IPS-18c (cell line): ENCODE data around the gene CLTCL1.

Experiments used
- H3K4me3 ChIP-seq: 2 replicates; pipeline ENCODE4 v1.7.0; 2013; ENCODE audit warnings: low read depth, mild to moderate bottlenecking, low read length, moderate library complexity; ENCODE audit not compliant: insufficient read depth
- H3K9me3 ChIP-seq: one replicate; pipeline ENCODE4 v1.6.1; 2013; ENCODE audit warnings: mild to moderate bottlenecking, low read length, moderate library complexity; ENCODE audit not compliant: control insufficient read depth, insufficient read depth

Gene CLTCL1

DNA sequence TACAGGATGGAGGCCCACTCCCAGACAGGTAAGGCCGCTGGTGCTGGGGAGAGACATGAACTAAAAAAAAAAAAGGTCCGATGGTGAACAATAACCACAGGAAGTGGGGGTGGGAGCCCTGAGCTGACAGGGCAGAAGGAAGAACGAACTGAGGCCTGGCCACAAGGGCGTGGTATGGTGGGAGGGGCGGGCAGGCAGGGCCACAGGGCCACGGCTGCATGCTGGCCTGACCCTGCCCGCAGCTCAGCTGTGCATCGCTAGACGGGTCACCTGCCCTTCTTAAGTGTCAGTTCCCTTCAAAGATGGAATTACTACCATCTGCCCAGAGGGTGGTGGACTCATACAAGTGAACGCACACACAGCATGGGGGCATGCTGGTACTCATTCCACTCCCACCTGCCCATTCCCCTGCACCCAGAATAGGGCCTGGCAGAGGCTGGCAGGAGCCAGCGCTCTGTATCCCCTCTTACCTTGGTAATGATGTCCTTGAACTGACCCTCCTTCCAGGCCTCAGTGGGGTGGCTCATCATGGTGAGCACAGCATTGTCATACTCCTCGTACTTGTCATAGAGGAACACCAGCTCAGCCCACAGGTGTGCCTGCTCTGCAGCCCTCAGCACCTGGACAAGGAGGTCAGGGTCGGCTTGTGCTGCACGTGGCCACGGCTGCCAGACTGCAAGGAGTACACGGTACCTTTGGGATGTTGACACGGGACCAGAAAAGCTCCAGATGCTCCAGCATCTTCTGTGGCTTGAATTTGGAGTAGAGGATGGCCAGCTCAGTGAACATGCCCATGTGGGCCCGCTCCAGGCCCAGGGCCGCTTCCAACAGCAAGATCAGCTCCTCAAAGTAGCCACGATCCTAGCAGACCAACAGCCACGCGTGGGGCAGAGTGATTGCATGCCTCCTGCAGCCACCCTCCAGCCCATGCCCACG is 95.5 kb downstream of the CLTCL1 start:
- Histone ChIP-seq H3K4me3 (no peak overlapping the region), H3K9me3 (no peaks in the 10 kb centered on the region)

DNA sequence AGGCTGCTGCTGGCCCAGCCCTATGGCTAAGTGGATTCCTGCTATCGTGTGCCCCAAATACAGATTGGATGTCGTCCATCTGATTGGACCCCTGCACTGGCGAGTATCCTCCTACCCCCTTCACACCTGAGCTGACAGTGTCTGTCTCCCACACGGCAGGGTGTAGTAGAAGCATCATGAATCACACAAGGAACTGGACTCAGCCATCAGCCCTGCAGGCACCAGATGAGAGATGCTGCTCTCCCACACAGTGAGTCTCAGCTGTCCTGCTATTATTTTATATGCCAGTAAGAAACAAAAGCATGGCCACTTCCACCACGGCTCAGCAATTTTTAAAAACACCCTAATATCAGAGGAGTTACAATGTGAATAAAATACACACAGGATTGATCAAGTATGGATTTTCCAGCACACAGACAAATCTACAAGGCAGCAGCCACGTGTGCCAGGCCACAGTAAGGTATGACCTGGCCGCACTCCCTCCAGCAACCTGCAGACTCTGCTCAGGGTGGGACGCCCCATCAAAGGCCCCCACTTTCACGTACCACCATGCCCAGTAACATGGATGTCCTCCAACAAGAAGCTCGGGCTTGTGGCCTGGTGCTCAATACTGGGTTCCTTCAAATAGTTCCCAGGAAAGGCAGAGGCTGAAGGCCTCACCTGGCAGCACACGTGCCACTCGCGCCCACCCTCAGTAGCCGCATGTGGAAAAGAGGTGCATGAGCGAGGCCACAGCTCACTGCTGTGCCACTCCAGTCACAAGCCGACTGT is 96.6 kb downstream of the CLTCL1 start:
- H3K9me3 ChIP-seq: no peaks in the 10 kb centered on the region
- no peak overlapping the region for H3K4me3 ChIP-seq

DNA sequence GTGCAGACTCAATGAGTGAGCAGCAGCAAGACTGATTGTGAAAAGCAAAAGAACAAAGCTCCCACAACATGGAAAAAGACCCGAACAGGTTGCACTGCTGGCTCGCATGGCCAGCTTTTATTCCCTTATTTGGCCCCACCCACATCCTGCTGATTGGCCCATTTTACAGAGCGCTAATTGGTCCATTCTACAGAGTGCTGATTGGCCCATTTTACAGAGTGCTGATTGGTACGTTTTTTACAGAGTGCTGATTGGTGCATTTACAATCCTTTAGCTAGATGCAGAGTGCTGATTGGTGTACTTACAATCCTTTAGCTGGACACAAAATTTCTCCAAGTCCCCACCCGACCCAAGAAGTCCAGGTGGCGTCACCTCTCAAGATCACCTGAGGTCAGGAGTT is 97.6 kb downstream of the CLTCL1 start:
- H3K4me3 ChIP-seq: no peak overlapping the region

DNA sequence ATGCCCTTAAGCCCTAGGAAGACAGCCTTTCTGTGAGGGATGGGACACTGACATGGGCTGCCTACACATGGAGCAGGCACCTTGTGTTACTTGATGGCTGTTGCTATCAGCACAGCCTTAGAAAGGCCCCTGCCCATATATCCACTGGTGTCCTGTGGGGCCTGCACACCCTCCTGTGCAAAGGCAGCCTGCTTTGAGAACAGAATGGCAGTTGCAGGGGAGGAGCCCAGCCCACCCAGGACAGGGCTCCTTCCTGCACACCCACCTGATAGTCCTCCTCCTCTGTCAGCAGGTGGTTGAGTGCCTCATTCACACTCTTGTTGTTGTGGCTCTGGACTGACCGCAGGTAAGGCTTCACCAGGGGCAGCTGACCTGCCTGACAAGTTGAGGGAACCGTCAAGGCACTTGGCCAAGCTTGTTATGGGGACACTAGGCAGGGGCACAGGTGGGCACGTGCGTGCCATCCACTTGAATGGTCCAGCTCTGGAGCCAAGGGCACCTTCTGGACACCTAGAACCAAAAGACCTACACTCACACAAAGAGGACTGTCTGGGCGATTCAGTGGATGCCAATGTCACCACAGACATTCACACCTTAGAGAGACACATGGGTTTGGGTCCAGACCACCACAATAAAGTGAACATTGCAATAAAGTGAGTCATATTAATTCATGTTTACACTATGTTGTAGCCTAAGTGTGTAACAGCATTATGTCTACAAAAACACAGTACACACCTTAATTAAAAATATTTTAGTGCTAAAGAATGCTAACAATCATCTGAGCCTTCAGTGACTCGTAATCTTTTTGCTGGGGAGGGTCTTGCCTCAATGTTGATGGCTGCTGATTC is 103.6 kb downstream of the CLTCL1 start:
- Histone ChIP-seq H3K9me3 (no peaks in the 10 kb centered on the region), H3K4me3 (no peak overlapping the region)

More for the DNA sequence above, 97.6 kb downstream of the CLTCL1 start:
- H3K9me3 ChIP-seq: no peaks in the 10 kb centered on the region

DNA sequence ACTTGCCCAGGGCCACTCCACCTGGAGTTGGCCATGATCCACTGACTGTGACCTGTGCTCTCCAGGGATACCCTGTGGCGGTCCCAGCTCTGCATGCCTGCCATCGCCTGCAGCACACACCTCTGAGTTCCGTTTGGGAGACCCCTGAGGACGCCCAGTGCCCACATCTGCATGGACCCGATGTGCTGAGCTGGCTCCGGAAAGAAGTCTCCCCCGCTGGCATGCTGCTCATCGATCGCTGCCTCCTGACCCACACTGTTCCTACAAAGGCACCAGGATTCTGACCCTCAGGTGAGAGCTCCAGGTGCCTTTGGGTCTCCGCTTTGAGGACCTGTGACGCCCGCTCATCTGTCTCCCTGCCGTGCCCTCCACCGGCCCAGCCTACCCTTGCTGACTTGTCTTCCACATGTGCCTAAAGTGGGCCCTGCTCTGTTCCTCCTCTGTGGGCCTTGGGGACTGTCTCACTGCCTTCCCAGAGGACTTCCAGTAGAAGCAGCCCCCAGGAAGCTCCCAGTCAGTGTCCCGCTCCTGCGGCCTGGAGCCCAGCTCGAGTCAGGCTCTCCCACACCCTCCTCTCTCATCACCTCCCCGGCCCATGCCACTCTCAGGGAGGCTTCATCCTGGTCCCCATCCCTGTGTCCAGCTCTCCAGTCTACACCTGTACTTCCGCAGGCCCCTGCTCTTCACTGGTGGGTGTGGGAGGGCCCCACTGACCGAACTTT is 107.1 kb downstream of the CLTCL1 start:
- H3K4me3 ChIP-seq: no peak overlapping the region
- no peaks in the 10 kb centered on the region for H3K9me3 ChIP-seq

DNA sequence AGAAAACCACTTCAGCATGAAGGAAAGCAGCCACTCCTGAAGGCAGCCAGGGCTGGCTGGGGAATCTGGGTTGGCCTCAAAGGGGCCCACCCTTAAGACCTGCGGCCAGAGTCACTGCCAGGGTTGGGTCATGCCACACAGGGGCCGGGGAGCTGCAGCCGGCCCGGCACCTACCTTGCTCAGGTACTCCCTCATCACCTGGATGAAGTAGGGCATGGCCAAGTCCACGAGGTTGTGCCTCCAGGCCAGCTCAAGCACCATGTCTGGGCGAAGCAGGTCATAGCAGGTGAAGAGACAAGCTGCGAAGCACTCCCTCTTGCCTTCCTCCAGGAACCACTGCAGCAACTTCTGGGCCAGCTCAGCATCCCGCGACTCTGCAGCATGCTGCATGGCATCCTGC is 108.3 kb downstream of the CLTCL1 start:
- Histone ChIP-seq H3K4me3 (no peak overlapping the region), H3K9me3 (no peaks in the 10 kb centered on the region)

DNA sequence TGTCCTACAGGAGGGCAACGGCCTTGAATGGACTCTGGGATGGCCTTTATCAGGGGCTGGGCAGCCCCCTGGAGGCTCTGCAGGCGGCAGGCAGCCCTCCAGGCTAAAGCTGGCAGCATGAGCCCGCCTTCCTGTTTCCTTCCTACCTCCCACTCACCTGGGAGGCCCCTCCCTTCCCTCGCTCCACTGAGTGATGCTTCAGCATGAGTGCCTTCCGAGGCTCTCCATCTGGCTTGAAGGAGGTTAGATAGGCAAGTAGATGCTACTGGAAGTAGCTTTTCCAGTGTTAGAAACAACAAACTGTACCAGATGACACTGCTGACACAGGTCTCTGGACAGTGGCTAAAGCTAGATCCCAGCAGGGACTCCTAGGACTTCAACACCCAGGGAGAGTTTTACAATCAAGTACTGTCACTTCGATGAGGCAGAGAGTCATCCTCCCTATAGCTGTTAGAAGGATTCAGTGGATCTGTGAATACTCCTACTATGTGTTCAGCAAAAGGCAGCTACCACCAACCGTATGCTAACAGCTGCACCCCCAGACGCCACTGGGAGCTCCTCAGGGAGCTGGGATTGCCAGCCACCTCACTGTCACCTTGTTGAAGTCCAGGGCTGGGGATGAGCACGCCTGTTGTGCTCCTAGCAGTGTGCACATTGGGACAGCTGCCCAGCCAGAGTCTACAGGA is 108.9 kb downstream of the CLTCL1 start:
- H3K9me3 ChIP-seq: no peaks in the 10 kb centered on the region
- H3K4me3 ChIP-seq: no peak overlapping the region

DNA sequence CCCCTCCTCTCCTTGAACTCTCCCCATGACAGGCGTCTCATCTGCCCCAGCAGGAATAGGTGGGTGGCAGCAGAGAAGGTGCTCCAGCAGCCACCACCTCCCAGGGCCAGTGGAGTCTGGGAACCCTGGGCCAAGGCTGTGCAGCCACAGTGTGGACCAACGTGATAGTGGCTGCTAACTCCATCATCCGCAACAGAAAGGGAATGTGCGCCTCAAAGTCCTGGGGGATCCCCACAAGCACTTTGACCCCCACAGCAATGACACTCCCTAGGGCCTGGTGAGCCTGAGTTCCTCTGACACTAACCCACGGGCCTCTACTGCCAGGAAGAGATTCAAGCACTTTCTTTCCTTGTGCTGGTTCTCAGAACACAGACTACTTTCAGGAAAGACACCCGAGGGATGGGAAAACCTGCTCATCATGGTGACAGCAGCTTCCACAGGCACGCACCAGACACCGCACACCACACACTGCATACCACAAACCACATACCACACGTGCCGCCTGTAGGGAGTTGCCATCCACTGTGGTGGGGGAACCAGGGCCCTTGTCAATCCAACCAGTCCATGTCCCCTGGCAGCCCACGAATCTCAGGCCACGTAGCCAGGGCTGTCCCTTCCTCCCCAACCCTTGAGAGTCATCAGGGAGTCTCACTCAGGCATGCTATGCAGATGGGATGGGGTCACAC is 109.6 kb downstream of the CLTCL1 start:
- H3K9me3 ChIP-seq: no peaks in the 10 kb centered on the region
- H3K4me3 ChIP-seq: no peak overlapping the region

DNA sequence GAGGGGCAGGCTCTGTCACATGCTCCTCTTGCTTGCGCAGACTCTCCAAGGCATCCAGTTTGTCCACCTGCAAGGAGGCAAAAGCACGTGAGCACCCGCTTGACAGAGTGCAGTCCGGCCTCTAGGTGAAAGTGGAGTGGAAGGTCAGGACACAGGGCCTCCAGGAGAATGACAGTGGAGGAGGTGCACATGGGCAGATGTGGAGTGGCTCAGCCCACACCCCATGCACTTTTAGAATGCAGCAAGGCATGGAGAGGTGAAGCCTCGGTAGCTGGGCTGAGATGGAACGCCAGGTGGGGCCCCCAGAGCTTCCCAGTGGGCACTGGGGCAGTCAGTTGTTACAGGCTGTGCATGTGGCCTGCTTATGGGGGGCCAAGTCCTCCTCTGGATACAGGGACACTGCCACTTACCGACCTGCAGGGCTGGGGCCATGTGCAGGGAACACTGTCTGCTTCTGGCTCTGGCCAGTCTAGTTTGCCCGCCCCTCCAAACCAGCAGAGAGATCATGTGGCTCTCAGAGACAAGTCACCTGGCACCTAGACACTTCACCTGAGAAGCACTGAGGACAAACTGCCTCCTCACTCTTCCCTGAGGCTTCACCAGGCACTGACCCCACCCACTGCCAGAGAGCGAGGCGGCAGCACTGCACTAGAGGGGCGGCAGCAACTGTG is 110.6 kb downstream of the CLTCL1 start:
- Histone ChIP-seq H3K4me3 (no peak overlapping the region), H3K9me3 (no peaks in the 10 kb centered on the region)

DNA sequence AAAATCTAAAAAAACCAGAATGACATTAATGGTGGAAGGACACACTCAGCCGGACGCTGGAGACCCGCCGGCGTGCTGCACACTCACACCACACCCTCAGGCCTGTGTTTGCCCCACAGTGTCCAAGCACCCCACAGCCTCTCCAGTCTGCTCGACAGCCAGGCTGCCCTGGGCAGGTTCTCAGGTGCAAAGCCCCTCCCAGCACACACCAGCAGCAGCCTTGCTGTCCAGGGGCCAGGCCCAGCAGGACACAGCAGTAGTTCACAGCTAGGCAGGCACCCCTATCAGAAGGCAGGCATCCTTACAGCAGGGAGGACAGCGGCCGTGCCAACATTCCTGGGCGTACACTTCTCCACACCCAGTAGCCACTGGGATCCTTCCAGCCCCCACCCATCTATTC is 111.3 kb downstream of the CLTCL1 start:
- Histone ChIP-seq H3K4me3 (no peak overlapping the region), H3K9me3 (no peaks in the 10 kb centered on the region)

DNA sequence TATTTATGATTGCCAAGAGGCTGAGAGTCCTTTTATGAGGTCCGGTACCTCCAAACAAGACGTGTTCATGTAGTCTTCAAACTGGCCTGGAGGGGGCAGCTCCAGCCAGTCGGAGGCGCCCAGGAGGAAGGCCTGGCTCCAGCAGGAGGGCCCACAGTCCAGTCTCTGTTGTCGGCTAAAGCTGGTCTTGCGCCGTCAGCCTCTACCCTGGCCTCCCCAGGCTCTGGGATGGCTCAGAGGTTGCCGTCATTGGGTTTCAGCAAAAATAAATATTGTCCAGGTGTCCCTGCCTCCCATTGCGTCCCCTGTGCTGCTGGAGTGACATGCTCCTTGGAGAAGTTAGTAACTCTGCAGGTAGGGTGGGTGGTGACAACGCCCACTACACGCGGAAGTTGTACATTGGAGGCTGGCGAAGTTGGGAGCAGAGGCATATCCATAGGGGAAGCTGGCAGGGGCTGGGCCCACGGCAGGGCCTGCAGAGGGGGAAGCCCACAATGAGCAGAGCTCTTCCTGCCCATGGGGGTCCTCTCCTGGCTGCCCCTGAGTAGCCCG is 111.9 kb downstream of the CLTCL1 start:
- peak overlapping the region; percentile 76; the same call in 1 of the 2 replicates for H3K4me3 ChIP-seq

DNA sequence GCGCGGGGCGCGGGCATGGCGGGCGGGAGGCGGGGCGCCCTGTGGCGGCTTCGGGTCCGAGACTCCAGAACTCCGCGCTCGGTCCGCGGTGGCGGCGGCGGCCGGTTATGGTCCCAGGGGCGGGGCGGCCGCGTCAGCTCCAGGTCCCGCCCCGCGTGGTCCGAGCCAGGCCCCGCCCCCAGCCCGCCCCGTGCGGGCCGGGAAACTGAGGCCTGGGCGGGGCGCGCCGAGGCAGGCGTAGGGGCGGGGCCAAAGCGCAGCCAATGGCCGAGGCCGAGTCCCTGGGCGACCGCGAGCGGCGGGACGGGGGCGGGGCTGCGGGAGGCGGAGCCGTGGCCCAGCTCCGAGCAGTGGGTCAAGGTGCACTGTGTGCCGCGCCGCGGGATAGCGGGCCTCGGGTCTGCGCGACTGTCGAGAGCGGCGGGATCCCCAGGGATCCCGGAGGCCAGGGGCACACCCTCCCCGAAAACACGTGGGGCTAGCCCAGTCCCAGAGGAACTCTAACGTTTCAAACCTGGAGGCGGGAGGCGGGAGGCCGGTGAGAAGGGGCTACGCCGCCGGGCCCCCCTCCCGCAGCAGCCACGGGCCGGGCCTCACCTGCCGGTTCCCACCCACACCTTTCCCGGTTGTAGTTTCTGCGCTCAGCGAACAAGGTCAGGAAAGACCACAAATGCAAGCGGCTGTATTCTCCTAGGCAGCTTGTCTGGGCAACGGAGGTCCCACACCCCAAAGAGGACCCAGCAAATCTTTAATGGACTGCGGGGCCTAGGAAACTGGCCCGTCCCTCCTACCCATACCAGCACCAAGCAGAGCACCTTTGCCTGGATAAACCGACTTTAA is 112.6 kb downstream of the CLTCL1 start, which contains the start of gene SLC25A1:
Gene SLC25A1 (minus strand): TSS at position 80 of the 840 bp plus-strand sequence. CDS start 63 bp downstream, at position 17.
- no peaks in the 10 kb centered on the region for H3K9me3 ChIP-seq
- H3K4me3 ChIP-seq: peak within 1 kb of the TSS; percentile 89

More for the DNA sequence above, 111.9 kb downstream of the CLTCL1 start:
- H3K9me3 ChIP-seq: no peaks in the 10 kb centered on the region

DNA sequence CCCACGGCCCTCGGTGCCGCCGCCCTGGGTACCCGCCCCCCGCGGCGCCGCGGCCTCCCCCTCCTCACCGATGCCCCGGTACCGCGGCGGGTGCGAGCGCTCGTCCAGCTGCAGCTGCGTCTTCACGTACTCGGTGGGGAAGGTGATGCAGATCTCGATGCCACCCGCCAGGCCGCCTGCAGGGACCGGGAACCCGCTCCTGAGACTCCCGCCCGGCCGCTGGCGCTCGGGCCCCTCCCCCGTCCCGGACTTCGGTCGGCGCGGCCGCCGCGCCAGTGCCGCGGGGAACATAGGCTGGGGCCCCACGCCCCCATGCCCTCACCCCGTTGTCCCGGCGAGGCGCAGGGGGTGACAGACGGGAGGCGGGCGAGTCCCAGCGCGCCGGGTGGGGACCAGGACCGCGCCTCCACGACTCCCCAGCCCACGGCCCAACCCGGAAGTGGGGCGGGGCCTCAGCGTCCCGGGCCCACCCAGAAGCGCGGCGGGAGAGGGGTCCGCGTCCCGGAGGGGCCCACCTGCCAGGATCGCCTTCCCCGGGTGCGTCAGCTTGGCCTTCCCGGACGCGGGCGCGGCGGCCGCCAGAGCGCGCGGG is 113.4 kb downstream of the CLTCL1 start:
- no peaks in the 10 kb centered on the region for H3K9me3 ChIP-seq
- peak overlapping the region; percentile 89 for H3K4me3 ChIP-seq
